ENCODE results near the gene P3H2.

P3H2 gene

GRCh38 chr3:190122198-190122771 is 1.6 kb upstream of the P3H2 start:
- no peak for DNase-seq

DNA sequence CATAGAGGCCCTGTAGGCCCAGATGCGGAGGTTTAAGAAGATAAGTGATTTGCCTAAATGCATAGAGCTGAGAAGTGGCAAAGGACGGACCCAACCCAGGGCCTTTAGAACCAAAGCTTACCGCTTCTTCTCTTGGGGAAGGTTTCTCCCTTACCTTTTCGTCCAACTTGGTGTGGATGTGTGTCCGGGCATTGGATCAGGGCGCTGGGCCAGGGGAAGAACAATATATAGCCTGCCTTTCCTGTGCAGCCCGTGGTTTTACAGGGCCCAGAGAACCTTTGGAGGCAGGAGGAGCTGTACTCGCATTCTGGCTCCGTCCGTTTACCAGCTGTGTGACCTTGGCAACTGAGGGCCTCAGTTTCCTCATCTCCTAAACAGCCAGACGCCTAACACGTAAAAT is 686 bp upstream of the P3H2 start:
- no peak for DNase-seq

- no peak for DNase-seq
Measured at GRCh38 chr3:190121061-190121377, 322 bp upstream of the P3H2 start.

DNA sequence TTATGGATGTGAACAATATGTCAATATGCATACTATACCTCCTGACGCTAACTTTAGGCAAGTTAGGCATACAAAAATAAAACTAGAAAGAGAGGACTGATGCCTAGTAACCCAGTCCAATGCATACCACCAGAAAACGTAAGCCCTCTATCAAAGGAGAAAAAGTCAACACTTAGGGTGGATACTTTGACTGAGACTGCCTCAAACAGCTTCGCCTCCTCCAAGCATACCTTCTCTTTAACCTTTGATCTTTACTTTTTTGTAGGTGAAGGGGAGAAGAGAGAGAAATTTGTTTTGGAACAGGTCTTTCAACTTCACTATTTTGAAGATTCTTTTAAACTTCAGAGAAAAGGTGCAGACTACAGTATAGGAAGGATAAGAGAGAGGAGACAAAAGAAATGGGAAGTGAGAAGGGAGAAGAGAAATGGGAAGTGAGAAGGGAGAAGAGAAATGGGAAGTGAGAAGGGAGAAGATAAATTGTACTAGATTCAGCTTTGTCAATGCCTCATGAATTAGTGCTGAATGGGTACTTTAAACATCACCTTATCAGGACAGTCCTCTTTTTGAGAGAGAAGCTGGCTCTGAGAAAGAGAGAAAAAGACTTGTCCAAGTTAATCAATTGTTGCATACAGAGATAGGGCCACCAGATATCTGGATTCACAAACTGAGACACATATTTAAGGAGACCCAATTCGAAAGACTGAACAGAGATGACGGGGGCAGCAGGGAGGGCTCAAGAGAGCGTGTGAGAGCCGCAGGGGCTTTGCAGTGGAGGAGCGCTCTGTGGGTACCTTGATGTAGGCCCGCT is 1.0 kb downstream of the P3H2 start:
- DNase-seq = no peak

DNA sequence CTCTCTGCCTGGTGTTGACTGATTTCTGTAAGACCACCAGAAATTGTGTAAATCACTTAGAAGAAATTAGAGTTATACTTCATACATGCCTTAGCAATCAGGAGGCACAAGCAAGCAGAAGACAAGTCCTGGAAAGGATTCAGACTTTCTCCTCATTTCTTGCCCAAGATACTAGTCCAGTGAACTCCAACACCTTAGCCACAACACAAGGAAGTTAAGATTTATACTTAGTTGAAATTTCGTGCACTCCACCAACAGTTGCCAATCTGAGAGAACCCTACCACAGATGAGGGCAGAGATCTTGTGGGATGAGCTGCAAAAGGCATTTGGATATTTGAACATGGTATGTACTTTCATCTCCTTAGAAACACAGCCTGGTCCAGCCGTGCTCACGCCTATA is 2.3 kb downstream of the P3H2 start:
- no peak for DNase-seq

DNA sequence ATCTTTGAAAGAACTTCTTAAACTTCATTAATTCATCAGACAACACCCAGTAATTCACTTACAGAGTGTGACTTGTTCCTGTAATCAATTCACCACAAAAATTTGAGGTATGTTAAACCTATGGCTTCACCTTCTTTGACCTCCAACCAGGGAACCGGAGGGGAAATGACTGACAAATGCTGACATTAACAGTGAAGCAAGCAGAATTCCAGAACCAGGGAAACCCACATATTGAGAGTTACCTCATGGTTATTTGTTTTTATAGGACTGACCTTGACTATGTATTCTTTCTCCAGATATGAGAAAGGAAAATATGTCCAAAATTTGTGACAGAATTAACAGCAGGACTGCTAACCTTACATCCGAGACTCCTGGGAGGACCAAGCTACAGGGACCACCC is 2.7 kb downstream of the P3H2 start:
- DNase-seq = no peak

- no peak for DNase-seq
Measured at GRCh38 chr3:190116551-190117067, 4.1 kb downstream of the P3H2 start.

GRCh38 chr3:190110826-190111225 is 9.9 kb downstream of the P3H2 start:
- DNase-seq = no peak

- no peak for DNase-seq
Measured at GRCh38 chr3:190109441-190109840, 11.3 kb downstream of the P3H2 start.

- DNase-seq = no peak
Measured at GRCh38 chr3:190108804-190109203, 11.9 kb downstream of the P3H2 start.

GRCh38 chr3:190105876-190106275 is 14.8 kb downstream of the P3H2 start:
- no peak for DNase-seq

DNA sequence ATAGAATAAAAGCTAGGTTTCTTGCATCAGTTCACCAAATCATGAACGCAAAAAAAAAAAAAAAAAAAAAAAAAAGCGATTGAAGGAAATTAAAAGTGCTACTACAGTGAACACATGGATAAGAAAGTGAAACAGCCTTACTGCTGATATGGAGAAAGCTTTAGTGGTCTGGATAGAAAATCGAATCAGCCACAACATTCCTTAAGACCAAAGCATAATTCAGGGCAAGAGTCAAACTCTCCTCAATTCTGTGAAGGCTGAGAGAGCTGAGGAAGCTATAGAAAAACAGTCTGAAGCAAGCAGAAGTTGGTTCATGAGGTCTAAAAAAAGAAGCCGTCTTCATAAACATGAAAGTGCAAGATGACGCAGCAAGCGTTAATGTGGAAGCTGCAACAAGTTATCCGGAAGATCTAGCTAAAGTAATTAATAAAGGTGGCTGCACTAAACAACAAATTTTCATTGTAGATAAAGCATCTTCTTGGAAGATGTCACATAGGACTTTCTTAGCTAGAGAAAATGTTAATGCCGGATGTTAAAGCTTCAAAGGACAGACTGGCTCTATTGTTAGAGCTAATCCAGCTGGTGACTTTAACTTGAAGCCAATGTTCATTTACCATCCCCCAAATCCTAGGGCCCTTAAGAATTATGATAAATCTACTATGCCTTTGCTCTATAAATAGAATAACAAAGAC is 19.2 kb downstream of the P3H2 start:
- DNase-seq = no peak

- no peak for DNase-seq
Measured at GRCh38 chr3:190099099-190099498, 21.6 kb downstream of the P3H2 start.

- no peak for DNase-seq
Measured at GRCh38 chr3:190097617-190098016, 23.1 kb downstream of the P3H2 start.

- no peak for DNase-seq
Measured at GRCh38 chr3:190097025-190097424, 23.7 kb downstream of the P3H2 start.

- no peak for DNase-seq
Measured at GRCh38 chr3:190096345-190096744, 24.4 kb downstream of the P3H2 start.

GRCh38 chr3:190094160-190094718 is 26.5 kb downstream of the P3H2 start:
- DNase-seq = no peak

GRCh38 chr3:190092250-190092649 is 28.4 kb downstream of the P3H2 start:
- no peak for DNase-seq

GRCh38 chr3:190089711-190090110 is 31.0 kb downstream of the P3H2 start:
- no peak for DNase-seq

DNA sequence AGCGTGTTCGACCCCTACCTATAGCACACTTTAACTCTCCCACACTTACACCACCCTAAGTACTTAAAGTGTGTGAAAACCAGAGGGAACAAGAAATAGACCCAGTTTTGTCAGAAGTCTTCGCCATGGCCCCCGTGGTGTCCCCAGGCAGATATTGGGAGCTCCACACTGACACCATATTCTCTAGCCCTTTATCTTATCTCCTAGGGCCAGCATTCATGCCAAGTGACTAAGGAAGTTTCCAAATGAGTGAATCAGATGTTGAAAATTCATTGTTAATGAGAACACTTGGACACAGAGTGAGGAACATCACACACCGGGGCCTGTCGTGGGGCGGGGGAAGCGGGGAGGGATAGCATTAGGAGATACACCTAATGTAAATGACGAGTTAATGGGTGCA is 31.8 kb downstream of the P3H2 start:
- DNase-seq = no peak

DNA sequence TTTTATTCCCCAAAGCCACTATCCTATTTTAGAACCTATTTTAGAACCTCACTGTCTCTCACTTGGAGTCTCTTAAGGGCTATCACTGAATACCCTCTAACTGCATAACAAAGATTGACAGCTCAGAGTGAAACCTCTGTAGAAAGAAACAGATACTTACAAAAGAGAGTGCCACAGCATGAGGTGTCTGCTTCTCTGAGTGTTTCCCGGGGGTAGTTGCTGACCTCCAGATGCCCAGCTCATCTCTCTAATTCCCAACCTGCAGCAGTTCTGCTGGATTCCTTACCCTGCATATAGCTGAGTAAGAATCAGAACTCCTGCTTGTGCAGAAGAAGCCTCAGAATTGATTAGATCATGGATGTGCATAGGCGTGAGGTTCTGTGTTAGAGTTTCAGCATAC is 34.5 kb downstream of the P3H2 start:
- no peak for DNase-seq

DNA sequence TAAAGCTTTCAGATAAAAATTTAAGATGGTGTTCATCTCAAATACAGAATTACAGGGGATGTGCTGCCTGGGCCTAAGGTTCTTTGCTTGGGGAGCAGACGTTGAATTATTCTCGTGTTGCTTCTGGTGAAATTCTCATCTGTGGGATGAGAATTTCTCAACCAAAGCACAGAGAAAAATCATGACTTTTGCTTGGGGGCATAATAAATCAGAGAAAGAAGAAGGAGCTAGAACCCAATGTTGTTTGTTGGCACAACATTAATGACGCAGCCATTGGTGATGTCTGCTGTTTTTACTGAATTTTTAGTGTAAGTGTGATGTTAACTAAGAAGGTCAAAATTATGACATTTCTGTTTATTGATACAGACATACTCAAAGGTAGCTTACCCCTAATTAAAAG is 35.7 kb downstream of the P3H2 start:
- DNase-seq = no peak

- no peak for DNase-seq
Measured at GRCh38 chr3:190083635-190084034, 37.1 kb downstream of the P3H2 start.

DNA sequence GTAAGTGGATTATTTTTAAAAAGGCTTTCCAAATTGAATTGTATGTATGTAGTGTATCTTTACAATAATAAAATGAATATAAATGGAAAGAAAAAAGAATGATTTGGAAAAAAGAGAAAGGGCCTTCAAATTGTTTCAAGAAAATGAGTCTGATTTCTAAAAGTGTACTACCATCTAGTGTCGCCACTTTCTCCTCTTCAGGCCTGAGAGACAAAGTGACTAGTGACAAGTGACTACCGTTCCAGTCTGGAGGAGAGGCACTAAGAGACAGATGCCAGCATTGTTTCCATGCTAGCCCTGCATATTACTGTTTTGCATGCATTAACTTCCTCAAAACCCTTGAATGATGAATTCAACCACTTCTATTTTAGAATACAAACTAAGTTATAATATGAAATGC is 39.3 kb downstream of the P3H2 start:
- no peak for DNase-seq

All from stimulated activated naive CD4-positive, alpha-beta T cell (primary cell).